ENCODE measurements around the gene PTGER1. TPM values are rescaled to one million over a fixed set of nuclear protein-coding genes. Genes with fewer than 3 reads are reported as not detected.

The PTGER1 gene
- total and polyA plus RNA-seq, 9 of the 15 experiments (the other 6 are each of a cell fraction or from before 2014, with no cell fraction given): 0.06 to 0.36 (median 0.31) TPM; not detected in 5

DNA sequence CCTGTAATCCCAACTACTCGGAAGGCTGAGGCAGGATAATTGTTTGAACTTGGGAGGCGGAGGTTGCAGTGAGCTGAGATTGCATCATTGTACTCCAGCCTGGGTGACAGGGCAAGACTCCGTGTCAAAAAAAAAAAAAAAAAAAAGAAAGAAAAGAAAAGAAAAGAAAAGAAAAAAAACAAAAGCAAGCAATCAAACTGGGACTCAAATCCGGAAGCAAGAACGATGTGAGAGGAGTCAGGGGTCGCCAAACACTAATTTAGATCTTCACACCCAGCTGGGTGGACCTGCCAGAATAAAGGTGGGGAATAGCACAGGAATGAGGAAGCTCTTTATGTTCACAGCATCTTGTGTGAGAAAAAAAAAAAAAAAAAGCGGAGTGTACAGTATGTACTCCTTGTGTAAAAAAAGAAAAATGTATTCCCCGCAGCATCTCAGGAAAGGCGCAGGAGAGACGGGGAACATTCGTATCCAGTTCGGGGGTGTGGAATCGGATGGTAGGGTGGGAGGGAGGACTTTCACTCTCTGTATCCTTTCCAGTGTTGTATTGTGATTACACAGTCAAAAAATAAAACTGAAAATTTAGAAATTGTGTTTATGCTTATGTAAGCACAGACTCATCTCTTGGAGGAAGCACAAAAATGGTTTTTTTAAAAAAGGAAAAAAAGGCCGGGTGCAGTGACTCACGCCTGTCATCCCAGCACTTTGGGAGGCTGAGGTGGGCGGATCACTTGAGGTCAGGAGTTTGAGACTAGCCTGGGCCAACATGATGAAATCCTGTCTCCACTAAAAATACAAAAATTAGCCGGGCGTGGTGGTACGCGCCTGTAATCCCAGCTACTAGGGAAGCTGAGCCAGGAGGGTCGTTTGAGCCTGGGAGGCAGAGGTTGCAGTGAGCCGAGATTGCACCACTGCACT, 35.4 kb upstream of the PTGER1 start (continued):
- TF ChIP-seq SAFB (IDR thresholded peaks at IDR 0.05; ENCODE audit: borderline replicate concordance, low read depth, low read length): no peak
- no peak for TF ChIP-seq CTCF (IDR thresholded peaks at IDR 0.05 in 2 of 3, conservative IDR thresholded peaks at IDR 0.05 in 1 of 3; ENCODE audit: insufficient read depth in 2 of 3, low read depth in 1 of 3, low read length in 3 of 3)
- TF ChIP-seq, protein P1, sequence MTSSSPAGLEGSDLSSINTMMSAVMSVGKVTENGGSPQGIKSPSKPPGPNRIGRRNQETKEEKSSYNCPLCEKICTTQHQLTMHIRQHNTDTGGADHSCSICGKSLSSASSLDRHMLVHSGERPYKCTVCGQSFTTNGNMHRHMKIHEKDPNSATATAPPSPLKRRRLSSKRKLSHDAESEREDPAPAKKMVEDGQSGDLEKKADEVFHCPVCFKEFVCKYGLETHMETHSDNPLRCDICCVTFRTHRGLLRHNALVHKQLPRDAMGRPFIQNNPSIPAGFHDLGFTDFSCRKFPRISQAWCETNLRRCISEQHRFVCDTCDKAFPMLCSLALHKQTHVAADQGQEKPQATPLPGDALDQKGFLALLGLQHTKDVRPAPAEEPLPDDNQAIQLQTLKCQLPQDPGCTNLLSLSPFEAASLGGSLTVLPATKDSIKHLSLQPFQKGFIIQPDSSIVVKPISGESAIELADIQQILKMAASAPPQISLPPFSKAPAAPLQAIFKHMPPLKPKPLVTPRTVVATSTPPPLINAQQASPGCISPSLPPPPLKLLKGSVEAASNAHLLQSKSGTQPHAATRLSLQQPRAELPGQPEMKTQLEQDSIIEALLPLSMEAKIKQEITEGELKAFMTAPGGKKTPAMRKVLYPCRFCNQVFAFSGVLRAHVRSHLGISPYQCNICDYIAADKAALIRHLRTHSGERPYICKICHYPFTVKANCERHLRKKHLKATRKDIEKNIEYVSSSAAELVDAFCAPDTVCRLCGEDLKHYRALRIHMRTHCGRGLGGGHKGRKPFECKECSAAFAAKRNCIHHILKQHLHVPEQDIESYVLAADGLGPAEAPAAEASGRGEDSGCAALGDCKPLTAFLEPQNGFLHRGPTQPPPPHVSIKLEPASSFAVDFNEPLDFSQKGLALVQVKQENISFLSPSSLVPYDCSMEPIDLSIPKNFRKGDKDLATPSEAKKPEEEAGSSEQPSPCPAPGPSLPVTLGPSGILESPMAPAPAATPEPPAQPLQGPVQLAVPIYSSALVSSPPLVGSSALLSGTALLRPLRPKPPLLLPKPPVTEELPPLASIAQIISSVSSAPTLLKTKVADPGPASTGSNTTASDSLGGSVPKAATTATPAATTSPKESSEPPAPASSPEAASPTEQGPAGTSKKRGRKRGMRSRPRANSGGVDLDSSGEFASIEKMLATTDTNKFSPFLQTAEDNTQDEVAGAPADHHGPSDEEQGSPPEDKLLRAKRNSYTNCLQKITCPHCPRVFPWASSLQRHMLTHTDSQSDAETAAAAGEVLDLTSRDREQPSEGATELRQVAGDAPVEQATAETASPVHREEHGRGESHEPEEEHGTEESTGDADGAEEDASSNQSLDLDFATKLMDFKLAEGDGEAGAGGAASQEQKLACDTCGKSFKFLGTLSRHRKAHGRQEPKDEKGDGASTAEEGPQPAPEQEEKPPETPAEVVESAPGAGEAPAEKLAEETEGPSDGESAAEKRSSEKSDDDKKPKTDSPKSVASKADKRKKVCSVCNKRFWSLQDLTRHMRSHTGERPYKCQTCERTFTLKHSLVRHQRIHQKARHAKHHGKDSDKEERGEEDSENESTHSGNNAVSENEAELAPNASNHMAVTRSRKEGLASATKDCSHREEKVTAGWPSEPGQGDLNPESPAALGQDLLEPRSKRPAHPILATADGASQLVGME (CRISPR knock-in tag; IDR thresholded peaks at IDR 0.05): no peak
- no peak for TF ChIP-seq ZNF217 (CRISPR knock-in tag; IDR thresholded peaks at IDR 0.05)
- TF ChIP-seq JUN (IDR thresholded peaks at IDR 0.05; ENCODE audit: borderline replicate concordance, low read depth, low read length): no peak; the same call in 1 of the 2 replicates
- no peak for TF ChIP-seq JUN (CRISPR knock-in tag; IDR thresholded peaks at IDR 0.05; ENCODE audit: borderline replicate concordance)
- no peak for TF ChIP-seq ZNF121 (CRISPR knock-in tag; conservative IDR thresholded peaks at IDR 0.05)
- TF ChIP-seq SETDB1 (IDR thresholded peaks at IDR 0.05; ENCODE audit: low read length): no peak
- no peak for TF ChIP-seq EP300 (IDR thresholded peaks at IDR 0.05; ENCODE audit: low read length)
- no peak for TF ChIP-seq ETS1 (conservative IDR thresholded peaks at IDR 0.05; ENCODE audit: control insufficient read depth, low read depth, low read length)
- no peak for TF ChIP-seq SNRNP70 (optimal IDR thresholded peaks at IDR 0.05; ENCODE audit: low read depth, low read length)
- TF ChIP-seq ZFP1 (CRISPR knock-in tag; IDR thresholded peaks at IDR 0.05): no peak
- 0 out of 2 replicates have a peak, but pooled peaks have one; percentile 25 for TF ChIP-seq GABPA (tag; conservative IDR thresholded peaks at IDR 0.05; ENCODE audit: low read depth)
- no peak for TF ChIP-seq CBX5 (IDR thresholded peaks at IDR 0.05; ENCODE audit: borderline replicate concordance, low read depth)
- TF ChIP-seq TCF7L2 (IDR thresholded peaks at IDR 0.05; ENCODE audit: low read depth, low read length): no peak
